GM18951 (cell line): ENCODE results near the gene MSN.

ENCODE experiments used
- POLR2A ChIP-seq: IDR thresholded peaks from 4 replicates; pipeline ENCODE4 v1.6.1; 2011; ENCODE audit warnings: mild to moderate bottlenecking; ENCODE audit not compliant: insufficient read length, insufficient read depth; ENCODE audit errors: extremely low read depth
- in situ Hi-C: fragments of 300-500 bp; cut with MboI; formaldehyde crosslinking; loops from one replicate; pipeline ENCODE4 v1.12.0; 2022; ENCODE audit warnings: low sequenced_read_pairs, mixed read lengths, inconsistent platforms; ENCODE audit not compliant: unreplicated experiment

Gene MSN

DNA sequence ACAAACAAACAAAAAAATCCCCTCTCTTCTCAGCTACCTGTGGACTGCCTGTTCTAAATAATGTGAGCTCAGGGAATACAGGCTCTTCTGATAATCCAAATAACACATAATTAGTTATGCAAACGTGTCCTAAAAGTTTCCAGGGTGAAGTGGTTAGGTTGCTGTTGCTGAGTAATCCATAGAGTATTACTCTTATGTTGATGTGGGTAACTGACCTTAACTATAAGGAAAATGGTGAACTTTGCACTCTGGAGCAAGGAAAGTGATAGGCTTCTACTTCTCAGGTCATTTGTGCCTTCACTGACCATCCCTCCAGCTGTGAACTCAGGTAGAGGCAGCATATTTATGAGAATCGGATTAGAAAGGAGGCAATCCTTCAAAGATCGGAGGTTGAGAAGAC lies 19.9 kb downstream of the MSN start:
- TF ChIP-seq POLR2A: no peak

GRCh38 chrX:65688403-65688871 lies 21.0 kb downstream of the MSN start:
- TF ChIP-seq POLR2A: no peak
- in situ Hi-C loops: no loop called here

More for the DNA sequence above, 19.9 kb downstream of the MSN start:
- in situ Hi-C loops: no loop called here

DNA sequence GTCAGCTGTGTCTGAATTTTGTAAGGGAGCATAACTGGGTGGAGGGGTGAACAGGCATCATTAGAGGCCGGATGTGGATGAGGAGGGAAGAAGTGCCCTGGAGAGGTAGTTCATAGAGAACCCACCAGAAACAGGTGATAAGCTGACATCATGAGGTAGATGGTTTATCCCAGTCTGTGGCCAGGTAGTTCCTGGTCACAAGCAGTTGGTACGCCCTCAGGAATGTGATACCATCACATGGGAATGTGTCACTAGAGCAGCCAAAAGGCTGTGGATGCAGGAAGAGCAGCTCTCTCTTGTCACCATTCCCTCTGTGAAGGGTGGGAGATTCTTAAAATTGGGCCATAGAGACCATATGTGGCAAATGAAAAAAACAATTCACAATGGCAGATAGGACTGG lies 21.9 kb downstream of the MSN start:
- in situ Hi-C loops: no loop called here
- no peak for TF ChIP-seq POLR2A

DNA sequence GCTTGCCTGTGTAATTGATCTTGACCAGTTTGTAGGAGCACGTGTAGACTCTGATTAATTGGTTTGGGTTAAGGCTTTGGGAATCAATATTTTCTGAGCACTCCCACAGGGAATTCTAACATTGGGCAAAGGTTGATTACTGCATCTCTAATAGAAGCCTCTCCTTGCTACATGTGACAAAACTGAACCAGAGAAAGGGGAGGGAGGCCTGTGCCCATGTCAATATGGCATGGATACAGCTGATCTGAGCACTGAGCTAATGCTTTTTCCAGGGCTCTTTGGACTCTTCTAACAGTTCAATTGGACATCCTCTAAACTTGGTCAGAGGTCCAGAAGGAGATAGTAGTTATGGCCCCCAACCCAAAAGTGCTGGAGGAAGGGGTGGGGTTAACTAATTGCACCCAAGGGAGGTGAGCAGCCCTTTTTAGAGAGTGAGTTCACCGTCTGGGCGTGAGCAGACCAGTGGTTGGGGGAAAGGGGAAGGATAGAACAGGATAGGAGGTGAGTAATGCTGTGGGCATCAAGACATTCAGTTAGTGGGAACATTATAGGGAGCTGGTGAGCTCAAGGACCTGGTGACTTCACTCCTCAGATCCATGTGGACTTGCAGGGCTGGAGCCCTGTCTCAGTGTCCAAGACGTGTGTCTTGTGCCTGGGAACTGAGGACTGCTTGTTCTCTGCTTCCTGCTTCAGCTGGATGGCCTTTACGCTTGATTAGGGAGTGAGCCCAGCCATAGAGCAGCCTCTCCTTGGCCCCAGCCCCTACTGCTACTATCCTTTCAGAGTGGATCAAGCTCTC lies 22.8 kb downstream of the MSN start:
- in situ Hi-C loops: no loop called here
- no peak for TF ChIP-seq POLR2A

- in situ Hi-C loops: no loop called here
- no peak for TF ChIP-seq POLR2A
Observed at GRCh38 chrX:65695849-65696449, 28.5 kb downstream of the MSN start.

GRCh38 chrX:65696613-65697012 lies 29.2 kb downstream of the MSN start:
- TF ChIP-seq POLR2A: no peak
- in situ Hi-C loops: no loop called here

GRCh38 chrX:65697211-65697641 lies 29.8 kb downstream of the MSN start:
- TF ChIP-seq POLR2A: no peak
- in situ Hi-C loops: no loop called here

GRCh38 chrX:65697915-65698796 lies 30.7 kb downstream of the MSN start:
- in situ Hi-C loops: no loop called here
- no peak for TF ChIP-seq POLR2A

DNA sequence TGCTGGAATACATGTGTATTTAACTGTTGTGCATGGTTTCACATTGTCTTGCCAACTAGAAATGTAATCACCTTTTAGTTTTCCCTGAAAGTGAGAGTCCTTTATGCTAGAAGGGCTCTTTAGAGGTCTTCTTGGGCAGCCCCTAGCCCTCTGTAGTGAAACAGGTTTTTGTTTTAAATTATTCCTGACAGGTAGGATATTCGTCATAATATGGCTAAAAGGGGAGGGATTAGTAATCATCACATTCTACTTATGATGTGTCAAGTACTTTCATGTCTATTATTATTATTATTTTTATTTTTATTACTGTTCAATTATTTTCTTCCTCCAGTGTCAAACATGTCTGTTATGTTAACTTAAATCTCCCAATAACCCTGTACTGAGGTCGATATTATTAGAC lies 35.5 kb downstream of the MSN start:
- no peak for TF ChIP-seq POLR2A
- in situ Hi-C loops: no loop called here

DNA sequence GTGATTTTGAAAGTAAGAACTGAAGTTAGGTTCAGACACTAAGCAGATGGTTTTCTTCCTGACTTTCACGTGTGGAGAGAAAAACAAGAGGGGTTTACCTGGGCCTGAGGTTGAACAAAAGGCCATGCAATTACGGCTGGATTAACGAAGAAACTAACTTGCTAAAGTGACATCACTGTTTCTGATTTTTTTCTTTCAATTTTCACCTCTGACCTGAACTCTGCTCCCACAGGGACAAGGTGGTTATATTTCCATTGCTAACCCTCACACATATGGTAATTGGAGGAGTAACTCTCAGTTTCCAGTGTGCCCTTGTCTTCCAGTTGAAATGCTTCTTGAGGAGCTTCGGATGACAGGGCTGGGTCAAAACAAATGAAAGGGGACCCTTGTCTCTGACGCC lies 38.0 kb downstream of the MSN start:
- in situ Hi-C loops: no loop called here
- TF ChIP-seq POLR2A: no peak

DNA sequence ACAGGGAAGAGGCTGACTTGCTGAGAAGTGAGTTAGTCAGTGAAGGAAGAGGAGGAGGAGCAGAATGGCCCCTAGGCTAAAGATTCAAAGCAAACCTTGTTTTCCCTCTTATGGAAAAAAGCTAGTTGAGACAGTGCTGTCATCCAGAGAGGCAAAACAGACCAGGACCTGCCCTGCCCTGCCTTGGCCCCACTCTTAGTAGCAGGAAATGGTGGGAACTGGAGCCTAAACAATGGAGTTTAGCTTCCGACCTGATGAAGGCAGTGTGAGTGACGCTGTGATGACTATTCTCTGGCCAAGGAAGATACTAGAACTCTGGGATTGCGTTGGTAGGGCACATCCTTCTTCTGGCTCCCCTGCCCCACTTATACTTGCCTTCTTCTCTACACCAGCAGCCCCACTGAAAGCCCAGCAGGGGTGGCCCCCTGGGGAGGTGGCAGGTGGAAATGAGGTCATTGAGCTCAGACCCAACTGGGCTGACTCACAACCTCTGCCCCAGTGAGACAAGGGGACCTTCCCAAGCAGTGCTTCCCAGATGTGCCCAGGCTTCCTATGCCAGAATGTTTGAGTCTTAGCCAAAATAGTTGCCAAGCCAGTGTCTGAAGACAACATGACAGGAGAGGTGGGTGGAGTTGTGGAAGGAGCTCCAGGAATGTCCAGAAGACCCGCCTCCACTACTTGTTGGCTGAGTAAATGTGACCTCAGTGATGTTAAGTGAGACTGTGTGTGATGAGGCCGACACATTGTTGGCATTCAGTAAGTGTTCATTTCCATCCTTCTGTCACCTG lies 38.8 kb downstream of the MSN start:
- no peak for TF ChIP-seq POLR2A
- in situ Hi-C loops: no loop called here

DNA sequence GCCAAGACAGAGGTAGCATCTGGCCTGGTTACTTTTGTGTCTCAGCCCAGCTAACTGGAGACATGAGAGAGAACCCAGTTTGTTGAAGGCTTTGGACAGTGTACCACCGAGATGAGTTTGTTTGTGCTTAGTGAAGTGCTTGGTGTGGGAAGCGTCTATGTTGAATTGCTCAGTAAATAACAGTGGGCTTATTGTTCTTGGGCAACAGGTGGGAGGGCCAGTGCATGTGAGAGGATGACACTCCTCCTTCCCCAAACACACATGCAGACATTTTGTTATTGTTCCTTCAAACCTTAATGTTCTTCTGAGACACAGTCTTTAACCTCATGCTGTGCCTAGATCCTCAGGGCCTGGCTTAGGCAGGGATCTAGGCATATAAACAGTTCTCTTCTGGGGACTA lies 39.7 kb downstream of the MSN start:
- TF ChIP-seq POLR2A: no peak
- in situ Hi-C loops: no loop called here
